Pancreas (tissue), 10 donors: ENCODE measurements around the gene SLC9A8. TPM values are rescaled to one million over a fixed set of nuclear protein-coding genes. Genes with fewer than 3 reads are reported as not detected.
"Not testable (repeated sequence)": the region's sequence is repeated elsewhere in the genome, so short reads cannot be mapped to it uniquely, and the experiment has no call there.

ENCODE experiments used
- ATAC-seq, 4 donors: fragments of 200-7000 bp; cut with Tn5 transposase; one replicate each; pipeline versions ENCODE4 v1.8.0 to v1.9.1; 2020; ENCODE audit warnings: mild to moderate bottlenecking in 4 of 4, moderate library complexity in 4 of 4
- DNase-seq, 6 donors: peaks; one replicate each; pipeline ENCODE4 v3.0.0-alpha.2; 2020
- FAIRE-seq: peaks from 2 replicates; lab custom pipeline; 2012; peaks lifted over from hg19 to GRCh38; lab: Jason Lieb, UNC
- H3K27ac ChIP-seq, 4 donors: fragments of 200-600 bp; sonication (generic); 1 replicate in 3 of 4; 2 replicates in 1 of 4; pipeline versions ENCODE4 v1.5.0 to v1.8.0; 2020
- H3K27me3 ChIP-seq, 4 donors: fragments of 200-600 bp; one replicate each; pipeline ENCODE4 v1.8.0; 2021
- H3K36me3 ChIP-seq, 3 donors: fragments of 200-600 bp; sonication (generic) in 1 of 3; one replicate each; pipeline versions ENCODE4 v1.5.0 to v1.8.0; 2020 to 2021
- H3K4me1 ChIP-seq, 3 donors: fragments of 200-600 bp; one replicate each; pipeline ENCODE4 v1.8.0; 2021
- H3K4me3 ChIP-seq, 4 donors: fragments of 200-600 bp; sonication (generic) in 2 of 4; one replicate each; pipeline versions ENCODE4 v1.5.0 to v1.8.0; 2020 to 2021
- H3K9me3 ChIP-seq, 4 donors: fragments of 200-600 bp; one replicate each; pipeline ENCODE4 v1.8.0; 2021
- CTCF ChIP-seq, 4 donors: fragments of 200-600 bp; sonication (generic) in 3 of 4; IDR thresholded peaks; one replicate each; pipeline versions ENCODE4 v1.5.0 to v1.8.0; 2021; ENCODE audit warnings: antibody characterized with exemption in 4 of 4
- WGBS, 2 donors: extraction: QIAGEN DNeasy Blood & Tissue Kit; methylation state at CpG; one replicate each; pipeline ENCODE4 v1.1.7; 2013; 5-methylcytosine and 5-hydroxymethylcytosine counted together
- intact Hi-C, 3 donors: fragments of 100-400 bp; cut with DNase I; formaldehyde crosslinking; loops; one replicate each; pipeline versions ENCODE4 v1.11.1 to v1.14.2; 2022
- polyA plus RNA-seq, 2 donors: library from polyadenylated mRNA; stranded (reverse); fragments of 200-250 nt; gene quantifications; one replicate each; pipeline ENCODE4 v1.2.3, GENCODE V29; 2013
- total RNA-seq, 6 donors: library from RNA; stranded (reverse); fragmentation: NEBNext Ultra II Directional in 4 of 6; extraction: Animal tissue kit (Norgen Biotek cat#: 25700) in 4 of 6; gene quantifications; one replicate each; pipeline versions ENCODE4 v1.2.1 to v1.2.4, GENCODE V29; 2021 to 2023
- donor health status: healthy with polysubstance abuse.
- donor health status: DM: no; HTN: no; CAD: no; lungs with moderate emphysema.
- donor health status: DM: no; HTN: no; CAD: no.
- donor health status: control.
- donor health status: control.
- donor health status: Bipolar disorder and iron deficiency.
- donor health status: DM: yes; HTN: yes; CAD: no.
- donor health status: DM: no; HTN: no; CAD: no.
- donor health status: DM: no; HTN: no; CAD: no.
- donor health status: DM: yes; HTN: yes; CAD: no.

Gene SLC9A8
- total and polyA plus RNA-seq, 8 donors, result 4.8 to 9.9 (median 6.8) TPM

- FAIRE-seq (no peak), DNase-seq (peak in 5 of 6 donors; percentile 30 to 80 (median 59)), ATAC-seq (peak; percentile 63 to 80 (median 70))
- Histone ChIP-seq H3K27ac (peak overlapping the region in 3 of 4 donors; percentile 10 to 64 (median 57)), H3K4me1 (peaks cover 0 to 25% (median 0%) of the 10 kb centered on the region in 3 donors), H3K27me3 (no peaks in the 10 kb centered on the region), H3K9me3 (no peaks in the 10 kb centered on the region), H3K4me3 (no peak overlapping the region), H3K36me3 (no peaks in the 10 kb centered on the region)
- 33 to 44% methylated on average over 5 of the region's 5 CpGs for WGBS, 2 donors
- no peak for TF ChIP-seq CTCF (IDR thresholded peaks at IDR 0.05)
- intact Hi-C loops, result no loop called here
These were observed 37.4 kb upstream of the SLC9A8 start for GRCh38 chr20:49775229-49775693.

- intact Hi-C loops, result no loop called here
- FAIRE-seq, result no peak
- Histone ChIP-seq H3K9me3 (no peaks in the 10 kb centered on the region), H3K27ac (no peak overlapping the region), H3K36me3 (no peaks in the 10 kb centered on the region), H3K4me3 (no peak overlapping the region), H3K27me3 (no peaks in the 10 kb centered on the region), H3K4me1 (peaks cover 0 to 10% (median 0%) of the 10 kb centered on the region in 3 donors)
- WGBS, 2 donors, result 70 to 100% methylated on average over 1 of the region's 1 CpG
- ATAC-seq, result no peak
- no peak for DNase-seq
- no peak for TF ChIP-seq CTCF (IDR thresholded peaks at IDR 0.05)
These were observed 32.7 kb upstream of the SLC9A8 start for GRCh38 chr20:49779972-49780371.

GRCh38 chr20:49781676-49782075 lies 31.0 kb upstream of the SLC9A8 start:
- DNase-seq (no peak), FAIRE-seq (no peak), ATAC-seq (no peak)
- Histone ChIP-seq H3K4me3 (no peak overlapping the region), H3K9me3 (no peaks in the 10 kb centered on the region), H3K27ac (no peak overlapping the region), H3K27me3 (no peaks in the 10 kb centered on the region), H3K36me3 (no peaks in the 10 kb centered on the region), H3K4me1 (no peaks in the 10 kb centered on the region)
- no peak for TF ChIP-seq CTCF (IDR thresholded peaks at IDR 0.05)
- WGBS, 2 donors, result 90% methylated on average over 3 of the region's 3 CpGs
- intact Hi-C loops, result no loop called here

GRCh38 chr20:49782439-49782838 lies 30.2 kb upstream of the SLC9A8 start:
- DNase-seq, result not testable (repeated sequence)

GRCh38 chr20:49783021-49783995 lies 29.3 kb upstream of the SLC9A8 start:
- H3K4me1 ChIP-seq, intact Hi-C loops, H3K27me3 ChIP-seq, H3K9me3 ChIP-seq, DNase-seq, H3K27ac ChIP-seq, H3K36me3 ChIP-seq, FAIRE-seq, H3K4me3 ChIP-seq, ATAC-seq: not testable (repeated sequence)
- WGBS, 2 donors, result 89 to 90% methylated on average over 17 of the region's 17 CpGs

More at GRCh38 chr20:49782439-49782838, 30.2 kb upstream of the SLC9A8 start:
- H3K4me3 ChIP-seq, intact Hi-C loops, FAIRE-seq, H3K9me3 ChIP-seq, ATAC-seq, H3K27ac ChIP-seq, H3K27me3 ChIP-seq, H3K36me3 ChIP-seq, H3K4me1 ChIP-seq: not testable (repeated sequence)
- 88 to 95% methylated on average over 4 of the region's 4 CpGs for WGBS, 2 donors
